Measurements from ENCODE around the gene RGL1.

GRCh38 chr1:183859831-183860230 lies 54.9 kb downstream of the RGL1 start:
- TF ChIP-seq POLR2AphosphoS5 (IDR thresholded peaks at IDR 0.05) (no peak), CTCF (IDR thresholded peaks at IDR 0.05) (no peak), POLR2A (IDR thresholded peaks at IDR 0.05) (no peak)
